Uterus (tissue), 4 donors: ENCODE data around the gene MIGA2. TPM values are rescaled to one million over a fixed set of nuclear protein-coding genes. Genes with fewer than 3 reads are reported as not detected.

ENCODE experiments used
- DNase-seq, 2 donors: peaks; one replicate each; pipeline ENCODE4 v3.0.0-alpha.2; 2019 to 2020
- H3K27ac ChIP-seq, 2 donors: fragments of 200-600 bp; sonication (generic); 1 replicate in 1 of 2; 2 replicates in 1 of 2; pipeline ENCODE4 v1.5.1; 2016 to 2018
- H3K27me3 ChIP-seq, 2 donors: fragments of 200-600 bp; sonication (generic); one replicate each; pipeline ENCODE4 v1.5.1; 2018 to 2019; ENCODE audit warnings: control low read depth in 1 of 2
- H3K36me3 ChIP-seq, 2 donors: fragments of 200-600 bp; sonication (generic); one replicate each; pipeline ENCODE4 v1.5.1; 2019; ENCODE audit warnings: control low read depth in 1 of 2
- H3K4me1 ChIP-seq, 2 donors: fragments of 200-600 bp; sonication (generic); one replicate each; pipeline ENCODE4 v1.5.1; 2018 to 2019; ENCODE audit warnings: control low read depth in 1 of 2
- H3K4me3 ChIP-seq, 2 donors: fragments of 200-600 bp; sonication (generic); 1 replicate in 1 of 2; 2 replicates in 1 of 2; pipeline ENCODE4 v1.5.1; 2018 to 2019; ENCODE audit warnings: mild to moderate bottlenecking in 1 of 2
- H3K9me3 ChIP-seq, 2 donors: fragments of 200-600 bp; sonication (generic); one replicate each; pipeline ENCODE4 v1.5.1; 2019; ENCODE audit warnings: control low read depth in 1 of 2
- POLR2A ChIP-seq, 2 donors: fragments of 450-650 bp; IDR thresholded peaks; one replicate each; pipeline ENCODE4 v1.6.1; 2016; ENCODE audit warnings: antibody characterized with exemption in 2 of 2, mild to moderate bottlenecking in 1 of 2, moderate library complexity in 1 of 2
- intact Hi-C: fragments of 100-400 bp; cut with DNase I; formaldehyde crosslinking; loops from one replicate; pipeline ENCODE4 v1.15.1; 2023; ENCODE audit warnings: low total_unique reads
- total RNA-seq, 4 donors: library from RNA; depleted of rRNA in 3 of 4; stranded (reverse); fragments of >200 nt in 3 of 4; gene quantifications; one replicate each; pipeline versions ENCODE4 v1.1.0 to v1.2.4, GENCODE V29; 2014 to 2023
- TF ChIP-seq, protein P1 (sequence below), 4 experiments: fragments of 200-600 bp in 2 of 4; fragments of 450-650 bp in 2 of 4; sonication (generic) in 2 of 4; IDR thresholded peaks; one replicate each; pipeline ENCODE4 v1.5.1; 2016 to 2019; ENCODE audit warnings: antibody characterized with exemption in 4 of 4, mild to moderate bottlenecking in 2 of 4, moderate library complexity in 1 of 4
- donor health status: DM: yes; HTN: yes; CAD: no.

MIGA2 gene
- total RNA-seq, 4 donors from 2014 or later, result 13.2 to 36.5 (median 34.0) TPM

DNA sequence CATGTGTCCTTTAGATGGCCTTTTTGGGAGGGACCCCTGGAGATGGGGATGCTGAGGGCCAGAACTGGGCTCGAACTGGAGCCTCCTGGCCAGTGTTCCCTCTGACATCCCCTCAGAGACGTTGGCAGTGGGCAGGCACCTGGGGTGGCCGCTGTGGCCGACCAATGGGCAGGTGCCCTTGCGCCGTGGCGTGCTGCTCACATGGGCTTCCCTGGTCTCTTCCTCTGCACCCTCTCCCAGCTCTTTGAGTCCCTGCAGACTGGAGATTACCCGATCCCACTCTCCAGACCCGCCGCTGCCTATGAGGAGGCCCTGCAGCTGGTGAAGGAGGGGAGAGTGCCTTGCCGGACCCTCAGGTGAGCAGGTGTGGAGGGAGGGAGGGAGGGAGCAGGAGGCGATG is 24.6 kb downstream of the MIGA2 start:
- TF ChIP-seq, protein P1, sequence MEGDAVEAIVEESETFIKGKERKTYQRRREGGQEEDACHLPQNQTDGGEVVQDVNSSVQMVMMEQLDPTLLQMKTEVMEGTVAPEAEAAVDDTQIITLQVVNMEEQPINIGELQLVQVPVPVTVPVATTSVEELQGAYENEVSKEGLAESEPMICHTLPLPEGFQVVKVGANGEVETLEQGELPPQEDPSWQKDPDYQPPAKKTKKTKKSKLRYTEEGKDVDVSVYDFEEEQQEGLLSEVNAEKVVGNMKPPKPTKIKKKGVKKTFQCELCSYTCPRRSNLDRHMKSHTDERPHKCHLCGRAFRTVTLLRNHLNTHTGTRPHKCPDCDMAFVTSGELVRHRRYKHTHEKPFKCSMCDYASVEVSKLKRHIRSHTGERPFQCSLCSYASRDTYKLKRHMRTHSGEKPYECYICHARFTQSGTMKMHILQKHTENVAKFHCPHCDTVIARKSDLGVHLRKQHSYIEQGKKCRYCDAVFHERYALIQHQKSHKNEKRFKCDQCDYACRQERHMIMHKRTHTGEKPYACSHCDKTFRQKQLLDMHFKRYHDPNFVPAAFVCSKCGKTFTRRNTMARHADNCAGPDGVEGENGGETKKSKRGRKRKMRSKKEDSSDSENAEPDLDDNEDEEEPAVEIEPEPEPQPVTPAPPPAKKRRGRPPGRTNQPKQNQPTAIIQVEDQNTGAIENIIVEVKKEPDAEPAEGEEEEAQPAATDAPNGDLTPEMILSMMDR (IDR thresholded peaks at IDR 0.05), result no peak
- TF ChIP-seq POLR2A (IDR thresholded peaks at IDR 0.05), result no peak
- no peaks in the 10 kb centered on the region for H3K36me3 ChIP-seq
- H3K4me3 ChIP-seq, result no peak overlapping the region
- no peaks in the 10 kb centered on the region for H3K4me1 ChIP-seq
- H3K9me3 ChIP-seq, result no peaks in the 10 kb centered on the region
- intact Hi-C loops, result no loop called here
- H3K27ac ChIP-seq, result no peak overlapping the region
- no peaks in the 10 kb centered on the region for H3K27me3 ChIP-seq
- DNase-seq, result no peak

DNA sequence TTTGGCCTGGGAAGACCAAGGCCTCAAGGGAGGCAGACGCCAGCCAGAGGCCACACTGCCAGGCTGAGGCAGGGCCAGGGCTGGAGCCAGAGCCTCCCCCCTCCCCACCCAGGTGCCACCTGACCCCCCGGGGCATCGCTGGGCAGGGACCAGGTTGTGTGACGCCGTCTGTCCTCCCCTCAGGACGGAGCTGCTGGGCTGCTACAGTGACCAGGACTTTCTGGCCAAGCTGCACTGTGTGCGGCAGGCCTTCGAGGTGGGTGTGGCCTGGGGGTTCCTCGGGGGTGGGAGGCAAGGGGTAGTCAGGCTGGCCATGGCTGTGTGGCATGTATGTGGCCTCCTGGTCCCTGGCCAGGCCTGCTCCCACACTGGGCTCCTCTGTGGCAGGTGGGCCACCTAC is 26.6 kb downstream of the MIGA2 start:
- no peaks in the 10 kb centered on the region for H3K36me3 ChIP-seq
- TF ChIP-seq, protein P1 (IDR thresholded peaks at IDR 0.05), result no peak
- TF ChIP-seq POLR2A (IDR thresholded peaks at IDR 0.05), result no peak
- no peak overlapping the region for H3K4me3 ChIP-seq

DNA sequence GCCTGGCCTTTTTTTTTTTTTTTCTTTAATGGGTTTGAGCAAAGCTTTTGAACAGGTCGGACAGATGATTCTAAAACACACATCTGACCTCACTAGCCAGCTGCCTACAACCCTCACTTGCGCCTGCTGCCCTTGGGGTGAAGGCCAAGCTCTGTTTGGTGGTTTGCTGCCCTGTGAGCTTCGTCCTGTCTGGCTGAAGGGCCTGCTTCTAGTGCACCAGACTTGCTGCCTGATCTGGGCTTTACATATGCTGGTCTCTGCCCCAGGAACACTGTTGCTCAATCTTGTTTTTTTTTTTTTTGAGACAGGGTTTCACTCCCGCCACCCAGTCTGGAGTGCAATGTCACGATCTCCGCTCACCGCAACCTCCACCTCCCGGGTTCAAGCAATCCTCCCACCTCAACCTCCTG is 28.1 kb downstream of the MIGA2 start:
- DNase-seq, result no peak
- Histone ChIP-seq H3K27ac (no peak overlapping the region), H3K4me3 (no peak overlapping the region), H3K36me3 (no peaks in the 10 kb centered on the region), H3K27me3 (no peaks in the 10 kb centered on the region), H3K9me3 (no peaks in the 10 kb centered on the region), H3K4me1 (no peaks in the 10 kb centered on the region)
- intact Hi-C loops, result no loop called here
- TF ChIP-seq POLR2A (IDR thresholded peaks at IDR 0.05), result no peak
- TF ChIP-seq, protein P1 (IDR thresholded peaks at IDR 0.05), result no peak

More for the DNA sequence above, 26.6 kb downstream of the MIGA2 start:
- no peak for DNase-seq
- intact Hi-C loops, result no loop called here
- H3K4me1 ChIP-seq, result no peaks in the 10 kb centered on the region
- no peaks in the 10 kb centered on the region for H3K9me3 ChIP-seq
- H3K27ac ChIP-seq, result no peak overlapping the region
- H3K27me3 ChIP-seq, result no peaks in the 10 kb centered on the region

DNA sequence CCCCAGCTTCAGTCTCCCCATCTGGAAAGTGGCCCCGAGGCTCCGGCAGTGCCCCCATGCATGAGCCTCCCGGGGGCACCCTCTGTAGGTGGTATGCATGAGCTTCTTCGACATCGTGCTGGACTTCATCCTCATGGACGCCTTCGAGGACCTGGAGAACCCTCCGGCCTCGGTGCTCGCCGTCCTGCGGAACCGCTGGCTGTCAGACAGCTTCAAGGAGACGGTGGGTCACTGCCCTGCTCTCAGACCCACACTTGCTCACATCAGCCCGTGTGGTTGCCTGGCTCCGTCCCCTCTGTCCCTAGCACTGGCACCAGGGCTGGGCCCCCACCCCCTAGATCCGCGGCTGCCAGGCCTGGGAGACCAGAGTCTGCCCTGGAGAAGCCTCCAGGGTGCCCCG is 31.7 kb downstream of the MIGA2 start:
- TF ChIP-seq POLR2A (IDR thresholded peaks at IDR 0.05), result no peak
- TF ChIP-seq, protein P1 (IDR thresholded peaks at IDR 0.05), result no peak
- H3K4me1 ChIP-seq, result no peaks in the 10 kb centered on the region
- intact Hi-C loops, result no loop called here
- no peak for DNase-seq
- no peaks in the 10 kb centered on the region for H3K9me3 ChIP-seq
- H3K4me3 ChIP-seq, result no peak overlapping the region
- H3K27me3 ChIP-seq, result no peaks in the 10 kb centered on the region
- H3K36me3 ChIP-seq, result no peaks in the 10 kb centered on the region
- no peak overlapping the region for H3K27ac ChIP-seq

DNA sequence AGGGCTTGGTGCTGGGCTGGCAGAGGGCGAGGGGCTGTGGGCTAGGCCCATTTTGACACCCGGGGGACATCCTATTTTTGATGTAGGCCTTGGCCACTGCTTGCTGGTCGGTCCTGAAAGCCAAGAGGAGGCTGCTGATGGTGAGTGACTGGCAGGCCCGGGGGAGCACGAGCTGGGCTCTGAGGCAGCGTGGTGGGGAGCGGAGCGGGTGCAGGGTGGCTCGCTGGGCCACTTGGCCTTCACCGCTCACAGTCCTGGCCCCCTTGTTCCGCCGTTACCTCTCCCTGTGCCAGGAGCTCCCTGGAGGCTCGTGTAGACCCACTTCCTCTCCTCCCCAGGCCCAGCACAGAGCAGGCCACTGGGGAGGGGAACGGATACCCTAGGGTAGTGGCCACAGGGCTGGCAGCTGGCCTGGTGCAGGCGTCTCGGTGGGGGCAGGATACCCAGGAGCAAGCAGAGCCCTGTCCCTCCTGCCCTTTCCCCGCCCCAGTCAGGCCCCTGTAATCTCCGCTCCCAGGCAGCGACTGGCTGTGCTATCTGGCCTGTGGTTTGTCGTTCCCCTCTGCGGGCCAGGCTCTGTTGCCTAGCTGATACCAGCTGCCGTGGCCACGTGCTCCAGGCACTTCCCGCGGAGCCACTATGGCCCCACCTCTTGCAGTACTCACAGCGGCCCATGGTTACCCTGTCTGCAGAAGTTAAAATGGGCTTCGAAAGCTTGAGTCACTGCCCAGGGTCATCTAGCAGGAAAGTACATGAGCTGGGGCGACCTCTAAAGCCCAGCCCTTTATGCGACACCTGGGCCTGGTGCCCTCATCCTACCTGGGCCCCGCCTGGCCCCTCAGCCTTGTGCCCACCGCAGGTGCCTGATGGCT is 32.8 kb downstream of the MIGA2 start:
- Histone ChIP-seq H3K4me3 (no peak overlapping the region), H3K36me3 (no peaks in the 10 kb centered on the region), H3K27me3 (no peaks in the 10 kb centered on the region), H3K27ac (no peak overlapping the region), H3K9me3 (no peaks in the 10 kb centered on the region), H3K4me1 (no peaks in the 10 kb centered on the region)
- no peak for TF ChIP-seq POLR2A (IDR thresholded peaks at IDR 0.05)
- TF ChIP-seq, protein P1 (IDR thresholded peaks at IDR 0.05), result no peak
- DNase-seq, result no peak
- intact Hi-C loops, result no loop called here
